NCI-H2107 (cell line): Measurements from ENCODE around the gene CAVIN4.
A peak's percentile ranks its signal among the peaks of the same experiment; 100 is the strongest.

Experiments used
- DNase-seq: peaks from one replicate; lab custom pipeline; 2025; lab: John Stamatoyannopoulos, UW

The CAVIN4 gene

GRCh38 chr9:100590481-100590880 is 12.6 kb downstream of the CAVIN4 start:
- DNase-seq: no peak

GRCh38 chr9:100591139-100591538 is 13.3 kb downstream of the CAVIN4 start:
- no peak for DNase-seq

GRCh38 chr9:100591639-100592412 is 13.9 kb downstream of the CAVIN4 start:
- no peak for DNase-seq

GRCh38 chr9:100595391-100596199 is 17.7 kb downstream of the CAVIN4 start:
- peak; percentile 49 for DNase-seq

- DNase-seq: no peak
These were observed 19.4 kb downstream of the CAVIN4 start for GRCh38 chr9:100597236-100597635.

- peak; percentile 93 for DNase-seq
These were observed 20.8 kb downstream of the CAVIN4 start for GRCh38 chr9:100598641-100599145.

GRCh38 chr9:100600521-100601079 is 22.7 kb downstream of the CAVIN4 start:
- DNase-seq: peak; percentile 38

GRCh38 chr9:100601216-100601615 is 23.3 kb downstream of the CAVIN4 start:
- DNase-seq: peak; percentile 60

GRCh38 chr9:100602342-100602801 is 24.5 kb downstream of the CAVIN4 start:
- peak; percentile 72 for DNase-seq

- DNase-seq: no peak
These were observed 27.5 kb downstream of the CAVIN4 start for GRCh38 chr9:100605405-100605804.

- DNase-seq: no peak
These were observed 41.3 kb downstream of the CAVIN4 start for GRCh38 chr9:100619194-100619593.

GRCh38 chr9:100619665-100620064 is 41.8 kb downstream of the CAVIN4 start:
- no peak for DNase-seq

GRCh38 chr9:100623969-100624368 is 46.1 kb downstream of the CAVIN4 start:
- DNase-seq: no peak

- no peak for DNase-seq
These were observed 49.1 kb downstream of the CAVIN4 start for GRCh38 chr9:100626949-100627348.

- DNase-seq: no peak
These were observed 59.9 kb downstream of the CAVIN4 start for GRCh38 chr9:100637787-100638186.
